COLO829 (cell line): Measurements from ENCODE around the gene HOXB5.

Source experiments
- DNase-seq: peaks from one replicate; pipeline ENCODE4 v3.0.0; 2012; ENCODE audit warnings: low spot score

The HOXB5 gene

DNA sequence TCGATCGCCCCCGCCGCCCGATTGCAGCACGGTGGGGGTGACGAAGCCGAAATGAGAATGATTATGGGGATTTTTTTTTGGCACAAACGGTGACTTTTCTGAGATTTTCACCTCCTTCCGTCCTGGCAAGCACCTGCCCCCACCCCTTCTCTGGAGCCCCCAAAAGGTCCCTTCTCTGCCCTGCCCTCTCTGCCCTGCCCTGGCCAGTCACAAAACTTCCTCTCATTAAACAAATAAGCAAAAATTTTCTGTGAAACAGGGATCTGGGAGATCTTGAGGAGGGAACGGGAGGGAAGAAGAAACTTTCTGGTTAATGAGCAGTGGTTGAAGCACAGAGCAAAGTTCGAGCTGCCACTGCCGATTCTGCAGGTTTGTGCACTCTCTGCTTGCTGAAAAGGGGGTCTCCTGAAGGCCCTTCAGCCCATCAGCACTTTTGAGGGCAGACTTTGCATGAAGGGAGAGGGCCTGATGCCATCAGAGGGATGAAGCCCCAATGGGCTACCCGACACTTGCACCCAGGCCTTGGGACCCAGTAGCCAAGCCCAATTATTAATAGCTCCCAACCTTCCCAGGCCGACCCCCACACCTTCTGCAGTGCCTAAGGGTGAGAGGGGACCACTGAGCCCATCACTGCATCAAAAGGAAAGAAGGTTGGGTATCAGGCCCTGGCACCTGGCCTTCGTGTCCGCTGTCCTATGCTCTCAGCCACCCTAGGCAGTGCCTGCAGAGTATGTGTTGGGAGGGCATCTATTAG is 22.6 kb upstream of the HOXB5 start:
- no peak for DNase-seq

DNA sequence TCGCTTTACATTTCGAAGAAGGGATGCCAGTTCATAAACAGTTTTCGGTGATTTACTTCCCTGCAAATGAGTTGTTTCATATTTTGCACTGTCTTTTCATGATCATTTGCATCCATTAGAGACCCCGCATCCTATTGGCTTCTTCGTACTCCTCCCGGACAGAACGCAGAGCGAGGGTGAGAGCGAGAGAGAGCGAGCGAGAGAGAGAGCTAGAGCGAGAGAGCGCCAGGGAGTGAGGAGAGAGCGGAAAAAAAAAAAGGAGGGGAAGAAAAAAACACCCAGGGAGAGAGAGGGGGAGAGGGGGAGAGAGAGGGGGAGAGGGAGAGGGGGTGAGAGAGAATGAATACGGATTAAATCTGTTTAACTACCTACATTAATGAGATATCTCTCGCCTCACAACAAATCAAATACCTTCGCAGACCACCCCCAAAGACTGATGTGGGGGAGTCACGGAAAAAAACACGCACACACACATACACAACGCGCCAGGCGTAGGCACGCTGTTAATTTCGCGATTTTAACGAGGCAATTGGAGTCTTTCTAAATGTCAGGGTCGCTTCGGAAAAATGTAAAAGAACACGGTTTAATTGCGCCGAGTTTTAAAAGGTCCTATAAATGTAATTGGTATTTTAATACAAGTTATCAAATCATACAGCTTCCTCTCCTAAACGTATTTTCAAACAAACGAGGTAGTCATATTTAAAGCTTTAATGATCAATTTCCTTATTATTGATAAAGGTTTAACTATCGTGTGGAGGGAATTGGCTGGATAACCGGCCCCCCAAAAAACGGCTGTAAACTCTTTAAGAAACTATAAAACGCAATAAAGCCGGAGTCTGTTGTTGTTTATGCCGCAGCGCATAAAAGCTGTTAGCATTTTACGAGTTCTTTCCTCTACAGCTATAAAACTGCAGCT is 21.7 kb upstream of the HOXB5 start, which contains the start of gene HOXB8:
Gene HOXB8 (minus strand): TSS at position 246 of the 916 bp plus-strand sequence. CDS start 588 bp downstream, outside the sequence.
- DNase-seq, result no peak

DNA sequence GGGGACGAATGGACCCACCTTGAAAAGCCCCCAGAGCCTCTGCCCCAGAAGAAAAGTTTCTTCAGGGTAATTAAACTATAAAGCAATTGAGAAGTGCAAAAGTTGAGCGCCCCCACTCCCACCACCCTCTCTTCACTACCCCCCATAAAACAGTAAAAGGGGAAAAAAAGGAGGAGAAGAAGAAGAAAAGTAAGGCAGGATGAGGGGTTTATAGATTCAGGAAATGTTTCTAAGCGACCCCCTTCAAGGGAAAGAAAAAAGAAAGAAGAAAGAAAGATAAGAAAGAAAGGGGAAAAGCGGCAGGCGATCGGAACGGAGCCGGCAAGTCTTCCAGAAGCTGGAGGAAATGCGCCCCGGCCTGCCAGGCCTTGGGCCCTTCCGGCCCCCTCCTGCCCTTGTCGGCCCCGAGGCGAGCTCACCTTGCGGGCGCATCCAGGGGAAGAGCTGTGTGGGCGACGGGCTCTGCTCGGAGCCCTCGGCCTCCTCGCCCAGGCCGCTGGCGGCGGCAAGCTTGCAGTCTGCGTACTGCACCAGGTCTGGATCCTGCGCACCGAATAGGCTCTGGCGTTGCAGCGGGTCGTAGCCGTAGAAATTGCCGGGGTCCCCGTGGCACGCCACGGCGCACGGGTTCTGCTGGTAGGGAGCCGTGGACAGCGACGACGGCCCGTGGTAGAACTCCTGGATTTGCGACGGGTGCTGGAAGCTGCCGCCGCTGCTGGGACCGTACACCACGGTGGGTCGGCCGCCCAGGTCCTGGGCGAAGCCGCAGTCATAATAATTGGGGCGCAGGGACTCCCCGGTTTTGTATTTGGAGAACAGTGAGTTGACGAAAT is 20.5 kb upstream of the HOXB5 start:
- DNase-seq, result no peak

DNA sequence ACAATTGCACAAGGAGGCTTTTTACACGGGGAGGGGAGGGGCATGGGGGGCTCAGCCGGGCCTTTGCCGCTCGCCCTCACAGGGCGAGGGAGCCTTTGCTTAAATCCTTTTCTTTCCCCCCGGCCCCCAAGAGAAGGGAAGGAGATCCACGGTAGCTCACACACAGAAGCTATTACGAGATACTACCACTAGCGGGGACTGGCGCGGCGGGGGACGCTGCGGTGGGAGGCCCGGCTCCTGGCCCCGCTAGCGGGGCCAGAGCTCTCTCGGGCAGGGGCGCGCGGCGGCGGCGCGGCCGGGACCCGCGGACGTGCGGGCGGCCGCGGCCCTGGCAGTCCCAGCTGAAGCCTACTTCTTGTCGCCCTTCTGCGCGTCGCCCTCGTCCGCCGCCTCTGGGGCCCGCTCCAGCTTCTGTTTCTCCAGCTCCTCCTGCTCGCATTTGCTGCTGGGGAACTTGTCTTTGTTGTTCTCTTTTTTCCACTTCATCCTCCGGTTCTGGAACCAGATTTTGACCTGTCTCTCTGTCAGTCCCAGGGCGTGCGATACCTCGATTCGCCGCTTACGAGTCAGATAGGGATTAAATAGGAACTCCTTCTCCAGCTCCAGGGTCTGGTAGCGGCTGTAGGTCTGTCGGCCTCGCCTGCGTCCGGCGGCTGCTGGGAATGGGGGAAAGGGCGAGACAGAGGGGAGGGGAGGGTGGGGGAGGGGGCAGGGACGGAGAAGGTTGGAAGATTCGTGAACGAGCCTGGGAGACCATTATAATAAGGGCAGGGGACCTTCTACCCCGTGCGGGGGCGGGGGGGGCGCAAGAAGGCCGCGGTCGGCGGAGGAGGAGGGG is 19.5 kb upstream of the HOXB5 start:
- no peak for DNase-seq

DNA sequence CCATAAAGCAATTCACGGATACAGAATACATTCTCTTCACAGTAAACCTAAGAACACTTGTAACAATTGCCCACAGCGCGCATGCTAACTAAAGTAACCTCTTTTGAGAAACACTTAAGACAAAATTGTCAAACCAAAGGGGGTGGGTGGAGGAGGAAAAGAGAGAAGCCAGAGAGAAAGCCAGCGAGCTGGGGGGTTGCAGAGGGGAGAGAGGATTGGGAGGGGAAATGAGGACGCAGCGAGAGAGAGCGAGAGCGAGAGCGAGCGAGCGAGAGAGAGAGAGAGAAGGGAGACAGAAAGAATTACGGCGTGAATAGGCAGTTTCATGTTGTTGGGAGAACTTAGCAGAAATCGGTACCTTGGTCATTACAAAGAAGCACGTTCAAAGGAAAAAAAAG is 18.9 kb upstream of the HOXB5 start:
- DNase-seq, result no peak

DNA sequence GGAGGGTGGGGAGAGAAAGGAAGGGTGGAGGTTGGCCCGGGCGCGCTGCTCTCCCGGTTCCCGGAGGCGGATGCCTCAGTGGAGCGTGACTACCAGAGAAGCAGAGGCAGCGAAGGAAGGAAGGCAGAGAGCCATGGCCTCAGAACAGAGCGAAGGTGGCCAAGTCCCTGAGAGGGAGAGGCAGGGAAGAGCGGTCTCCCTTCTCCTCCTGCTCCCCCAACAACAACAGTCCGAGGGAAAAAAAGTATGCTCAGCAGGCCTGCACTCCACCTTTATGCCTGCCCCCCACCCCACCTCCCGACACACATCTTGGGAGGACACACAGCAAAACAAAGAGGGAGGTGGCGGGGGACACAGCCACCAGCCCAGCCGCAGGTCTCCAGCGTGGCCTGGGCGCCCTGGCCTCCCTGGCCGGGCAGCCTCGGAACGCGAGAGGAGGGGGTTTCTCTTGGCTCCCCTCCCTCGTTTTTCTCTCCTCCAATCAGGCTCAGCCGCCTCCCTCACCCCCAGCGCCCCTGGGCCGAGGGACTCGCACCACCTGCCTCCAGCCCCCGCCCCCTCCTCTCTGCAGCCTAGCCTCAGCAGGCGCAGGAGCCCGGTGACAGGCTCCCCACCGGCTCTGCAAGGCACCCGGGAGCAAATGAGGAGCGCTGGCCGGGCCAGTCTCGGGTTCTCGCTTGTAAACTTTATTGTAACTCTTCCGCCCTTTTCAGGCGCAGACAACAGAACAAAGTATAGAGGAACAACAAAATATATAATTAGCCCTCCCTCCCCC is 18.3 kb upstream of the HOXB5 start:
- DNase-seq, result no peak

DNA sequence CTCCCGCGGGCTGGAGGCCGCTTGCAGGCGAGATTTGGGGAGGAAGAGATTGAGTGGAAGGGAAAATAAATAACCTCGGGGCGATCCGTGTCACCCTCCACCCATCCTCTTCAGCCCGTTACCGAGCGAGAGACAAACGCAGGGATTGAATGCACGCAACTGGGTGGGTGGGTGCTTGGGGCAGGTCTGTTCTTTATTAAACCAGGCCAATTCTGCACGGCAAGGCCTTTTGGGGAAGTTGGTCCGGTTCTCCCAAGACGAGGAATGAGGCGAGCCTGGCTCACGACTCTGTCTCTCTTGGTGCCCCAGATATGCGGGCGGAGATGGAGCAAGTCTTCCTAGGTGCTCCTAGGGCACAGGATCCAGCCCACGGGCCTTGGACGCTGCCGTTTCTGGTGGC is 17.6 kb upstream of the HOXB5 start:
- DNase-seq, result no peak

DNA sequence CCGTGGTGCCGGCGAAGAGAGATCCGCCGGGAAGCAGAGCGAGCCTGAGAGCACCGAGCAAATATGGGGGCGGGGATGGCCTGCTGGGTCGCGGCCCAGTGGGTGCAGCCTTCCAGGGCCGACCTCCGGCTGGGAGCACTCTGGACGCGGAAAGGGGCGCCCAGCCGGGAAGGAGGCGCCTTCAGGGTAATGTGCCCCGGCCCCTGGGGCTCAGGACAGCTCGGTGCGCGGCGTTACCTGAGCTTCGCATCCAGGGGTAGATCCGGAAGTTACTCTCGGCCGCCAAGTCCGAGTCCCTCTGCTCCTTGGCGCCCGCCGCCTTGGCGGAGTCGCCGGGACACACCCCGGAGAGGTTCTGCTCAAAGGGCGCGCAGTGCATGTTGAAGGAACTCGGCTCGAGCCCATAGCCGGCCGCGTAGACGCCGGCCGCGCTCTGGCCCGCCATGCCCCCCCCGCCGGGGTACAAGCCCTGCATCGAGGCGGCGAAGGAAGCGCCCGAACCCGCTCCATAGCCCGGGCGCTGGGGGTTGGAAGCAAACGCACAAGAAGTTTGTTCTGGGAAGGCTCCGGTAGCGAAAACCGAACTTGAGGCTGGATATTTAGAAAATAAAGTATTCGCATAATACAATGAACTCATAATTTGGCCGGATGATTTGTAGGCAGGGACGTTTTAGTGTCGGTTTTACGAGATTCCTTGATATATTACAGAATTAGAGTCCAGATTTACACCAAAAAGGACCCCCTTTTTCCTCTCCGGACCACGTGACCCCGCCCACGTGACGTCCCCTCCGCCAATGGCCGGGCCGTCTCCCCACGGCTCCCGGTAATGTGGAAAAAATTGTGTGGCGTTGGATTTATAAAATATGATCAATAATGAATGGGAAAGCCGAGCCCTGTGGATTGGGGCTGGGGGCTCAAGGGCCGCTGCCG is 17.0 kb upstream of the HOXB5 start, which contains the start of gene HOXB7:
Gene HOXB7 (minus strand): TSS at position 736 of the 930 bp plus-strand sequence. CDS start 99 bp downstream, at position 637.
- DNase-seq, result peak; percentile 78

DNA sequence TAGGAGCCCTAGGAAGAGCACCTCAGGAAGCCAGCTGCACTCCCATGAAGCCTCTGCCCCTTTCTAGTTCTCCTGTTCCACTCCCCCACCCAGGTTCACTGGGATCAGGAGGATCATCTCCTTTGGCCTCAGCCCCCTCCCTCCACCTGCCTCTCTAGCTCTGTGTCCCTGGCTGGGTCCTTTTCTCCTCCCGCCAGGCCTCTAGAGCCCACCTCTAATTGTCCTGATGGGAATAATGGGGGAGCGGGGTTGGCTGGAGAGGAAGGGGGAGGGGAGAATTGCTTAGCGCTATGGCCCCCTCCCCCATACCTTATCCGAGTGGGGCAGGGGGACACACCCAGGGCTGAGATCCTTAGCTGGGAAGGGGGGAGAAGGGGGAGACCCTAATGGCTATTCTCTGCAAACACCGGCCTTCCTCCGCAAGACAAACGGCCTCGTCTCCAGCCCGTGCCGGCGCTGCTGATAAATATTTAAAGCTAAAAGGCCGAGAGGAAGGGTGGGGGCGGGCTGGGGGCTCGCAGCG is 16.2 kb upstream of the HOXB5 start:
- no peak for DNase-seq

DNA sequence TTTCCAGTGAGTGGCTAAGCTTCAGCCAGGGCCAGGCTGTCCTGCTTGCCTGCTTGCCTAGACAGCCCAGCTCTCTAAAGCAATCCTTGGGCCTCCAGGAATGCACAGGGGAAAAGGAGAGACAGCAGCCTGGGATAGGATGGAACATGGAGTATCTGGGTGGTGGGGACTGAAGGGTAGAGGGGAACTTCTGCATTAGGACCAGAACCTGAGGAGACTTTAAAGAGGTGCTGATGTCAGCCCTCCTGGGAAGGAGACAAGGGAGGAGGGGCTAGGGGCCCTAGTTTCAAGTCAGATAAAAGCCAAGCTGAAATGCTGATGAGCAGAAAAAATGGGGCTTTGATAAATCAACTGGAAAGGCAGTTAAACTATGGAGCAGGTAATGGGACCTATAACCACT is 15.5 kb upstream of the HOXB5 start:
- DNase-seq, result no peak

DNA sequence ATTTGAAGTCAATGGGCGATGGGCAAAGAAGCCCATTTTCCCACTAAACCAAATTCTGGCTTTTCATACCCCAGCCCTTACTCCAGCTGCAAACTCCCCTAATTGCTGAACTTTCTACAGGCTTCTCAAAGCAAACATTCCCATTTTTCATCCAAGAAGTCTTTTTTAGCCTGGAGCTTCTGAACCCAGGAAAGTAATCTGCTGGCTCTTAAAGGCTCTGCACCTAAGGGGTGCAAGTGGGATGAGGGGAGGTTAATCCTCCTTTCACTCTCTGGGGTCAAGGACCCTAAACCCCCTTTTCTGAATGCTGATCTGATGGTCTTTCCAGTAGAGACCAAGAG is 14.9 kb upstream of the HOXB5 start:
- DNase-seq, result no peak

DNA sequence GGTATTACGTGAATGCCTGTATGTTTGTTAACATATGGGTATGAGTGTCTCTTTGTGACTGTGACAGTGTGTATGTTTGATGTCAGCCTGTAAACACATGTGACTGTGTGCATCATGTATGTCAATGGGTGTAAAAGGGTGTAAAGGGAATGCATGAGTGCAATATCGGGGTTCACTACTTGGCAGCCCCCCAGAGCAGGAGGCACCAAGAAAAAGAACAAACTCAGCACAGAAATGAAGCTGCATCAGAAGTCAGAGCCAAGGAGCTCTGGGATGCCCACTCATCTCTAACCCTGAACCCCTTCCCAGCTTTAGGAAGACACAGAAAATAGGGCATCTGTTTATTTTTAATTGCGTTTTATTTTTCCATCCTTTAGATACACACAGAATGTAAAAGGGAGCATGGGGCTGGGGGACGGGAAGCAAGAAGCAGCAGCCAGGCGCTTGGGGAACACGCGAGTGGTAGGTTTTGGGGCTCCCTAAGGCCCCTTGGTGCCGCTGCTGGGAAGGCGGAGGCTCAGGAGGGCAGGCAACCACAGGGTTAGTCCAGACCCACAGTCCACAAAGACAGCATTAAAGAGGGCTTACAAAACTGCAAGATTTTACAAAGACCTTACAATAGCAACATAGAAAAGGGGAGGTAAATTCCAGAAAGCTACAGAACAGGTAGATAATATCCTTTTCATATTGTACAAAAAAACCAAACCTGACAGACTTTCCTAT is 13.5 kb upstream of the HOXB5 start:
- no peak for DNase-seq

DNA sequence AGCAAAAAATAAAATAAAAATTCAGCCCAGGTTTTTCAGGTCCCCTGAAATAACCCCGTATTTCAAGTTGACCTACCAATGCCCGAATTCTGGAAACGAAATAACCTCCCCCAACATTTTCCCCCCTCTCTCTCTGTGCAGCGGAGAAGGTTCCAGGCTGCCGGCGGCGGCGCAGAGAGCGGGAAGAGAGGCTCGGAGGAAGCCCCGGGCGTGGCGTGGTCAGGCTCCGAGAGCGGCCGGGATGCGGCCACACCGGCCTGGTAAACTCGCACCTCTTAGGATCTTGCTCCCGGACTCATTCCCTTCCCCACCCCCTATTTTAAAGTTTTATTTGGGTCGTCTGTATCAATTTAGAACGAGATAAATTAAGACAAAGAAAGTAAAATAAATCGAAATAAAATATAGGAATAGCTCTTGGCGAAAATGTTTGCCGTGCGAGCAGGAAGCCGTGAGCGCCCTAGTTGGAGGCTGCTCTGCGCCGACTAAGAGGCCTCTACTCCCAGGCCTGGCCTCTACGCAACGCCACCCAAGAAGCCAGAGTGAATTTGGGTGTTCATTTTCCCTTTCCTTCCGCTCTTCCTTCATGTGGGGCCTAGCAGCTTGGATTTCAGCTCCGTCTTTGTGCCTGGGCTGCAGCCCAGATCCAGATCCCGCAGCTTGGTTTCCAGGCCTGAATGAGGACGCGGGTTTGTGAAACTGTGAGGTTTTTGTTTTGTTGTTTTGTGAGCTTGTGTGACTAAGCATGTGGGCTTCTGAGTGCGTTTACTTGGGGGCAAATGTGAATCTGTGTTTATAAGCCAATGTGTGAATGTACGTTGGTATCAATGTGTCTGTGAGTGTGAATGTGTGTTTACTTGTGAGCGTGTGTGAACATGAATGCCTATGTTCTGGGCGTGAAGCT is 12.7 kb upstream of the HOXB5 start:
- DNase-seq, result no peak

DNA sequence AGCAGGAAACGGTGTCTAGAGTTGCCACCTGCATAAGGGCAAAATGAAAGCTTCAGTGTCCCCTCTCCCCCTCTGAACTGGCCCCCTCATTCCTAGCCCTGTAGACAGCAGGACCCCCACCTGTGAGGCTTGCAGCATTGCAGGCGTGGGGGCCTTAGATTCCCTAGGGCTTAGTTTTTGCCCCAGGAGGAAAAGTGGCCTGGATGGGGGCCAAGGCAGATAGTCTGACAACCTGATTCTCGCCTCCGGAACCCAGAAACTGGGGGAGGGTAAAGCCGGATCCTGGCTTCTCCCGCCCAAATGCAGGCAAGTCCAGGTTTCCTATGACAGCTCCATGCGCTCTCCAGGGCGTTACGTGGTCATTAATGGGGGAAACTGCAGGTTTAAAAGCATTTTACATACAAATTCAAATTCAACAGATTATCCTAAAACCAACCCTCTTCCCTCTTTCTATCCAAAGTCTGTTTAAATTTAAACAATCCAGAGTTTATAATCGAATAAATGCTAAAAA is 11.9 kb upstream of the HOXB5 start:
- DNase-seq, result no peak

DNA sequence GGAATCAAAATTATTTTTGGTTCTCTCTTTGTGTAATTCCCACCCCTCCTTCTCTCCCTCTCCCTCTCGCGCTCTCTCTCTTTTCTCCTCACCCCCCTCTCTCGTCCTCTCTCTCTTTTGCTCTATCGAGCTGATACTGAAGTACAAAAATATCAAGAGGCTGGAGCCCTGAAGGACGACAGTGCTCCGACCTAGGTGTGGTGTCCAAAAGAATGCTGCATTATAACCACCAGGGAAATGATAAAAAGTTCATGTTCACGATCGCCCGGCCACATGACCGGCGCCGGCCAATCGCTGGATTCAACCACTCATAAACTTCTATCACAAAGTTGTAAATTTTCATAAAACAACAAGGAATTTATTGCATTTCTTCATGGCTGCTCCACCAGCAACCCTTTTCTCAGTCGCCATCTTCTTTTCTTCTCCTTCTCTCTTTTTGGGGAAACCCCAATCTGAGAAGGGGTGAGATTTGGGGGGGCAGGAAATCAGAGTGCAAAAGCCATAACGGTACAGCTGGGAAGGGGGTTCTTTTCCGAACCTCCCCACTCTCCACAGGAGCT is 11.3 kb upstream of the HOXB5 start, which contains the start of gene HOXB6:
Gene HOXB6 (minus strand): TSS at position 217 of the 560 bp plus-strand sequence. CDS start 6,836 bp downstream, outside the sequence.
- DNase-seq, result no peak

DNA sequence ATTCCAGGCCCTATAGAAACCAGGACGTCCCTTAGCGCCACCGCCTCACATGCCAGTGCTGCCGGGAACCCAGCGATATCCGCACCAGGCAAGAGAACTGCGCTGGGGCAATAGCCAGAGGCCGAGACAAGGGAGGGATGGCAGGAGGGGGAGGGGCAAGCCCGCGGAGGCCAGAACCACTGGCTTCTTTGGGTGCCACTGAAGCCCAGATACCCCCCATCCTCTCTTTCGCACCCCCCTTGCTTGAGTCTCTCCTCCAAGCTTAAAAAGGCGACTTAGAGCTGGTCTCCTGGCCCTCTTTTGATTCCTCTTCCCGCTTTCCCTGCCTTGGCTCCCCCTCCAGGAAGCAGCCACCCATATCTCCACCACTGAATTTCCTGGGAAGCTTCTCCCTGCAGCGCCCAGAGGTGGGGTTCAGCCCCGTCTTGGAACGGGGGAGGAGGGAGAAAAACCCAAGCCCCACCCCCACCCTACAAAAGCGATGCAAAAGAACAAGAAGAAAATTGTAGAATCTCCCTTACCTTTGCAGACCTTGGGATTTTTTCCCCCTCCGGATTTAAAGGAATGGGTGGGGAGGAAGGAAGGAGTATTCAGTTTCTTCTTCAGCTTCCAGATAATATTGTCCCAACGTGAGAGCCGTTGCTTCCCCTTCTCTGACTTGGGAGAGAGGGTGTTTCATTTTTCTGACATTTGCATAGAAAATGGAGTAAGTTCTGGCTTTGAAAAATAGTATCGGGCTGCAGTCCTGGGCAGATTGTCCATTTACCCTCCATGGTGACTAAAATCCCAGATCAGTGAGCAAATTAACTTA is 10.6 kb upstream of the HOXB5 start:
- DNase-seq, result no peak
